ENCODE measurements around the gene SNRNP25.

The SNRNP25 gene

DNA sequence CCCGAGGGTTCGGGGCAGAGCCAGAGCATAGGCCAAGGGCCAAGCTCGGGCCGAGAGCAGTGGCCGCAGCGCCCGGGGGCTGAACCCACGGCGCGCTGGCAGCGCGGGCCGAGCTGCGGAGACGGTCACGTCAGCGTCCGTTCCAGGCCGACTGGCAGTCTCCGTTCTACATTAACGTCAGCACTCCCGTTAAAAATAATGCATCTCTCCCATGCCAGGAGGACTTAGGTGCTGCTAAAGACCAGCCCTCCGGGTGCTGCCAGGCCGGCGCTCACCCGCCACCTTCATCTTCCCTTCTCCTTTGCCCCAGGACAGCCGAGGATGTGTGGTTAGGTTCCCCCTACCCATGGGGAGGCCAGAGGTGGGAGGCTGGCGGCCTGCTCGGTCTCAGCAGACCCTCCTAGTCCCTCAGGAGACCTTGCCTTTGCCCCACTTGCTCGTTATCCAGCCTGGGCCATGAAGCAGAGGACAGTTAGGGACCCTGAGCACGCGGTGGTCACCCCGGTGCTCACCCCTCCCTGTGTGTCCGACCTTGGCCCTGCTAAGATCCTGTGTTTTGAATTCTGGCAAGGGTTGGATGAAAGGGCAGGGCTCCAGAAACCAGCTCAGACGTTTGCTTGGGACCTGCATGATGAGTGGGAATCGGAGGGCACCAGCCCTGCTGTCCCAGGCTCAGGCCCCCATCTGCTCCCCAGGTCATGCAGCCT is 25.0 kb downstream of the SNRNP25 start:
- no peak for DNase-seq

- no peak for DNase-seq
Measured at GRCh38 chr16:79151-80054, 25.8 kb downstream of the SNRNP25 start.

DNA sequence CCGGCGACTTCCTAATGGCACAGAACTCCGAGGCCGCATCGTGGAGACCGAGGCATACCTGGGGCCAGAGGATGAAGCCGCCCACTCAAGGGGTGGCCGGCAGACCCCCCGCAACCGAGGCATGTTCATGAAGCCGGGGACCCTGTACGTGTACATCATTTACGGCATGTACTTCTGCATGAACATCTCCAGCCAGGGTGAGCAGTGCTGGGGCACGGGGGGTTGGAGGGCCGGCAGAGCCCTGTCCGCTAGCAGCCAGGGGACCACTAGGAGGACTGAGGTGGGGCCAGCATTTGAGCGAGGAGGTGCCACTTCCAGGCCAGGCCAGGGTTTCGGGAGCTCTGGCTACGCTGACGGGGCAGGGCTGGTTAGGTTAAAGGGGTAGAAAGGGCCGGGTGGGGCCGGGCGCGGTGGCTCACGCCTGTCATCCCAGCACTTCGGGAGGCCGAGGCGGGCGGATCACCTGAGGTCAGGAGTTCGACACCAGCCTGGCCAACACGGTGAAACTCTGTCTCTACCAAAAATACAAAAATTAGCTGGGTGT is 29.5 kb downstream of the SNRNP25 start:
- no peak for DNase-seq

- no peak for DNase-seq
Measured at GRCh38 chr16:83781-84615, 30.4 kb downstream of the SNRNP25 start.

GRCh38 chr16:84718-85406 is 31.2 kb downstream of the SNRNP25 start:
- no peak for DNase-seq

GRCh38 chr16:85407-85782 is 31.8 kb downstream of the SNRNP25 start:
- no peak for DNase-seq

DNA sequence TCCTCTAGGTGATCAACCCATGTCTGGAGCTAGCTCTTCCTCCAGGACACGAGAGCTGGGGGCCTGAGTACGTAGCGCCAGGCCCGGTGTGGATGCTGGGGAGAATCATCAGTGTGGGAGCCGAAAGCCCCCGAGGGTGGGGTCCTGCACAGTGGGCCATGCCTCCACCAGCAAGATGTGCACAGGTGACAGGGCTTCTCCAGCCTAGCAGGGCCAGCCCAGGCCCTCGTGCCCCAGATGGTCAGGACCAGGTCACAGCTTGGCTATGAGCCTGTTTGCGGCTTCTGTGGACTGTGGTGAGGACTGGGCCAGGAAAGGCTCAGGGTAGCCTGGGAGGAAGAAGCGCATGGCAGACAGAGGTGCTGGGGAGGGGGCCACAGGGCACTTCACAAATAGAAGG is 32.2 kb downstream of the SNRNP25 start:
- no peak for DNase-seq

GRCh38 chr16:86483-86952 is 32.9 kb downstream of the SNRNP25 start:
- no peak for DNase-seq

- DNase-seq: no peak
Measured at GRCh38 chr16:88613-89012, 35.0 kb downstream of the SNRNP25 start.

GRCh38 chr16:89391-90302 is 36.0 kb downstream of the SNRNP25 start:
- no peak for DNase-seq

GRCh38 chr16:91484-91883 is 37.9 kb downstream of the SNRNP25 start:
- no peak for DNase-seq

- DNase-seq: no peak
Measured at GRCh38 chr16:92431-93339, 39.1 kb downstream of the SNRNP25 start.

DNA sequence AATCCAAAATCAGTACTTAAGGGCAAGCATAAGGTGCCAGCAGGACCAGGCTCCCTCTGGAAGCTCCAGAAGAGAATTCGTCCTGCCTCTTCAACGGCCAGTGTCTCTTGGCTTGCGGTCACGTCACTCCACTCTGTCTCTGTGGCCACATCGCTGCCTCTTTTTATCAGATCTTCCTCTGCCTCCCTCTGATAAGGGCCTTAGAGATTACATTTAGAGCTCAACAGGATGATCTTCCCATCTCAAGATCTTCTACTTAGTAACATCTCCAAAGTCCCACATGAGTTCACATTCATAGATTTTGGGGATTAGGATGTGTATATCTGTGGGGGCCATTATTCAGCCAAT is 41.3 kb downstream of the SNRNP25 start:
- no peak for DNase-seq

DNA sequence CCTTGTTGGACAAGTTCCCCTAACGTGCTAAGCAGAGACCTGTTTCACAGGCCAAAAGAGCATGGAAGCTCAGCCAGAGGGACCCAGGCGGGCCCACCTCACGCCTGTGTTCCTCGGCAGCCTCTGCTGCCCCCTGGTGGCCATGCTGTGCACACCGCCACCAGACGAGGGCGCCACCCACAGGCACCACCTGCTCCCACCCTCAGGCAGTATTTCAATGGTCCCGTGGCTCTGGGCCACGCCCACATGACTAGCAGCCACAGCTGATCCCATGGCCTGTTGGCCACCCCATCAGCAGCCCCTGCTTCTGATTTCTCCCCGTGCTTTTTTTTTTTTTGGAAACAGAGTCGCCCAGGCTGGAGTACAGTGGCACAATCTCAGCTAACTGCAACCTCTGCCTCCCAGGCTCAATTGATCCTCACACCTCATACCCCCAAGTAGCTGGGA is 43.3 kb downstream of the SNRNP25 start:
- DNase-seq: peak; percentile 75 to 83 (median 80)

DNA sequence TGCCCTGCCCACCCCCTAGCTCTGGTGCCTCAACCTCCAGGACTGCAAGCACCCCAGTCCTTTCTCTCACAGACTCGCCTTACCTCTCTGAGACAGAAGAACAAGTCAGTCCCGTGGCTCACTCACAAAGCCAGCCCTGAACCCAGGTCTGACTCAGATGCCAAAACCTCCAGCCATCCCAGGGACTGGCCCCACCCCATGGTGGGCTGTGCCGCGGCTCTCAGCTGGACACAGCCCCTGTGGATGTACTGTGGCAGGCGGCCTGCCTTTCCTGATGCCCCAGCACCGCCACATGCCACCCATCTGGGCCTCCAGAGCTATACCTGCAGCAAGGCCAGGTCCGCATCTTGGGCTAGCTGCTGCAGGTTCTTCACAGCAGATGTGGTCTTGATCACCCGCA is 44.2 kb downstream of the SNRNP25 start:
- no peak for DNase-seq

DNA sequence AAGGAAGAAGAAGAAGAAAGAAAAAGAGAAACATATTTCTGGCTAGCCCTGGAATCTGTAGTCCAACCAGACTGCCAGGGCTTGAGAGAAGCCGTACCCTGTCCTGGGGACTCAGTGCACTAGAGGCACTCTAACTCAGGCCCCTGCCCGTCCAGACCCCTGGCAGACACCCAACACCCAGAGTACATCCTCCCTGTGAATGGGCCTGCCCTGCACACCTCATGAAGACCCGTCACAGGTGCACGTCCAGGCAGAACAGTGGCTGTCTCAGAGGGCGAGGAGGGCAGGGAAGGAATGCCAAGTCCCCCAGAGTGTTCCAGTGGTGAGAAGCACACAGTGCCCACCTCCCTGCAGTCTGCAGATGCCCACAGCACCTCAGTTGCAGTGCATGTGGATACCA is 47.4 kb downstream of the SNRNP25 start:
- DNase-seq: no peak

DNA sequence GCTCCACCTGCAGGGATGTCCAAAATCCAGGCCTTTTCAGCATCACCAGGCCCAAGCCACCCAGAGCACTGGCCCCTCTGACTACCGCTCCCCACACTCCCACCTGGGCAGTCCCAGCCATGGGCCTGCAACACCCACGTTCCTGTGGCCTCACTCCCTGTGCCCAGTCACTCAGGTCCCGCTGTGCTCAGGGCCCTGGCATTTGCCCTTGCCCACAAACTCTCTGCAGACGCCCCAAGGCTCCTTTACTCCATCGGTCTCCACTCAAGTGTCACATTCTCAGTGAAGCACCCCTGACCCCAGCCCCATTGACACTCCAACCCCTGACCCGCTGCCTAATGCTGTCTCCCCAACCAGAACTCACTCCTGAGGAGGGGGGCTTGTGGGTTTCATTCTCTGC is 48.0 kb downstream of the SNRNP25 start:
- DNase-seq: no peak

DNA sequence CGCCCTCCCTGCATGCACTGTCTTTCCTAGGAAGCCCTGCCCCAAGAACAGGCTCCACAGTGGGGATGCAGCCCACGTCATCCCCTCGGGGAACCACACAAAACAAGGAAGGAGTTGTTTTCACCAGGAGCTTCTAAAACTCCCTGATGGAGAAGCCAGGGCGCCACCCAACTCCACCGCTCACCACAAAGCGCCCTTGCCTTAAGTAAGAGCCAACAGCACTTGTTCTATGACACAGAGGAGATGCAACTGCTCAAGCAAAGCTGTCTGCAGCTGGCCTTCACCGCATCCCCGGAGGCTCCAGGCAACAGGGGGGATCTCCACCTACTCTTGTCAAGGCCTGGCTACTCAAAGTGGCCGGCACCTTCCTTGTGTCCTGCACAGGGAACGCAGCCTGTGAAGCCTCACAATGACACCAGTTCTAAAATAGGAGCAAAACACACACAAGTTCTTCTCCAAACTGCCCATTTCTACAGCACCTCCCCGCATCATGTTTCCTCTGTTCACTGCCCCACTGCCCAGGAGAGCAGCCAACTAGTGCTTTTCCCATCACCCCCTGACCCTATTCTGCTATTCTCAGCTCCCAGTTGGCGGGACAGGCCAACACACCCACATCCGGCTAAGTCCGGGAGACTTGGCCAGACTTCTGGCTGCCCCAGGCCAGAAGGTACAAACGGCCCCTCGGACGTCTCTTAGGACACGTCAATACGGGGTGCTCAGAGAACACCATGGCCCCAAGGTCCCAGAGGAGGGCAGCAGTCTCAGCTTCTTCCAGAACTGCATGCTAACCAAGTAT is 48.6 kb downstream of the SNRNP25 start:
- no peak for DNase-seq

- DNase-seq: no peak
Measured at GRCh38 chr16:104355-104754, 50.7 kb downstream of the SNRNP25 start.
